GM12878 (cell line): Measurements from ENCODE around the gene PPP1R13B. TPM values are rescaled to one million over a fixed set of nuclear protein-coding genes. Genes with fewer than 3 reads are reported as not detected.

Experiments
- BMI1 ChIP-seq: fragments of 450-650 bp; IDR thresholded peaks from 2 replicates; pipeline ENCODE4 v1.6.1; 2016; ENCODE audit warnings: mild to moderate bottlenecking, moderate library complexity, borderline replicate concordance
- CBX5 ChIP-seq: sonication (generic); IDR thresholded peaks from 2 replicates; pipeline ENCODE4 v1.6.1; 2016; ENCODE audit warnings: low read depth, moderate library complexity, mild to moderate bottlenecking, inconsistent platforms
- CEBPB ChIP-seq, 2 experiments: fragments of 150-350 bp in 1 of 2; IDR thresholded peaks; 2 replicates each; pipeline ENCODE4 v1.6.1; 2012 to 2014; ENCODE audit warnings: low read depth in 2 of 2, low read length in 2 of 2, borderline replicate concordance in 1 of 2, inconsistent platforms in 1 of 2
- CEBPZ ChIP-seq: fragments of 150-350 bp; IDR thresholded peaks from 2 replicates; pipeline ENCODE4 v1.6.1; 2016; ENCODE audit warnings: low read depth, low read length
- DPF2 ChIP-seq: fragments of 450-650 bp; IDR thresholded peaks from 2 replicates; pipeline ENCODE4 v1.6.1; 2017; ENCODE audit warnings: mild to moderate bottlenecking
- ETV6 ChIP-seq, 2 experiments: fragments of 450-650 bp in 1 of 2; IDR thresholded peaks in 1 of 2; conservative IDR thresholded peaks in 1 of 2; 2 replicates each; pipeline ENCODE4 v1.6.1; 2014; ENCODE audit warnings: antibody characterized with exemption in 1 of 2, borderline replicate concordance in 1 of 2, low read depth in 1 of 2, mild to moderate bottlenecking in 1 of 2, moderate library complexity in 1 of 2
- FOS ChIP-seq: IDR thresholded peaks from 3 replicates; pipeline ENCODE4 v1.6.1; 2011; ENCODE audit warnings: borderline replicate concordance; ENCODE audit not compliant: insufficient read length; ENCODE audit errors: extremely low read depth
- GATAD2B ChIP-seq: fragments of 450-650 bp; conservative IDR thresholded peaks from 2 replicates; pipeline ENCODE4 v1.6.1; 2017; ENCODE audit warnings: low read depth, mild to moderate bottlenecking, moderate library complexity
- HSF1 ChIP-seq: fragments of 150-350 bp; IDR thresholded peaks from 2 replicates; pipeline ENCODE4 v1.6.1; 2014; ENCODE audit warnings: mild to moderate bottlenecking, low read depth, low read length
- JUNB ChIP-seq: IDR thresholded peaks from 2 replicates; pipeline ENCODE4 v1.6.1; 2016; ENCODE audit warnings: antibody characterized with exemption, mild to moderate bottlenecking
- MEF2A ChIP-seq: IDR thresholded peaks from 2 replicates; pipeline ENCODE4 v1.6.1; 2011; ENCODE audit warnings: low read depth, mild to moderate bottlenecking, low read length, moderate library complexity; ENCODE audit not compliant: insufficient read depth
- NFIC ChIP-seq: IDR thresholded peaks from 2 replicates; pipeline ENCODE4 v1.6.1; 2012; ENCODE audit warnings: low read depth, mild to moderate bottlenecking, inconsistent platforms, low read length, moderate library complexity
- NFYA ChIP-seq: IDR thresholded peaks from 2 replicates; pipeline ENCODE4 v1.6.1; 2011; ENCODE audit warnings: low read depth, mild to moderate bottlenecking, low read length, improper control_type of control experiment, borderline replicate concordance
- NRF1 ChIP-seq: conservative IDR thresholded peaks from 2 replicates; pipeline ENCODE4 v1.6.1; 2011; ENCODE audit warnings: mild to moderate bottlenecking, low read depth, low read length, improper control_type of control experiment
- POLR2AphosphoS2 ChIP-seq: IDR thresholded peaks from 2 replicates; pipeline ENCODE4 v1.6.1; 2011; ENCODE audit warnings: low read depth, mild to moderate bottlenecking, low read length, improper control_type of control experiment, moderate library complexity
- RUNX3 ChIP-seq: IDR thresholded peaks from 2 replicates; pipeline ENCODE4 v1.6.1; 2012; ENCODE audit warnings: low read length, inconsistent platforms
- SMARCA5 ChIP-seq: fragments of 450-650 bp; IDR thresholded peaks from 2 replicates; pipeline ENCODE4 v1.6.1; 2017; ENCODE audit warnings: mild to moderate bottlenecking
- SMC3 ChIP-seq: IDR thresholded peaks from 2 replicates; pipeline ENCODE4 v1.6.1; 2011; ENCODE audit warnings: low read length, improper control_type of control experiment, borderline replicate concordance
- SPI1 ChIP-seq: IDR thresholded peaks from 2 replicates; pipeline ENCODE4 v1.6.1; 2011; ENCODE audit warnings: low read depth, mild to moderate bottlenecking, low read length, moderate library complexity, borderline replicate concordance; ENCODE audit not compliant: insufficient read depth
- SREBF2 ChIP-seq: IDR thresholded peaks from 2 replicates; pipeline ENCODE4 v1.6.1; 2012; ENCODE audit warnings: mild to moderate bottlenecking, low read length
- TBL1XR1 ChIP-seq: IDR thresholded peaks from 2 replicates; pipeline ENCODE4 v1.6.1; 2012; ENCODE audit warnings: low read depth, low read length, improper control_type of control experiment
- USF2 ChIP-seq: IDR thresholded peaks from 2 replicates; pipeline ENCODE4 v1.6.1; 2011; ENCODE audit warnings: low read depth, low read length, improper control_type of control experiment, borderline replicate concordance
- ZNF217 ChIP-seq: fragments of 450-650 bp; IDR thresholded peaks from 2 replicates; pipeline ENCODE4 v1.6.1; 2017; ENCODE audit warnings: antibody characterized with exemption, mild to moderate bottlenecking
- ZNF622 ChIP-seq: fragments of 450-650 bp; IDR thresholded peaks from 2 replicates; pipeline ENCODE4 v1.6.1; 2017; ENCODE audit warnings: mild to moderate bottlenecking, inconsistent platforms
- ZZZ3 ChIP-seq: IDR thresholded peaks from 2 replicates; pipeline ENCODE4 v1.6.1; 2011; ENCODE audit warnings: low read depth; ENCODE audit not compliant: control insufficient read depth, insufficient read length
- polyA plus RNA-seq, 11 experiments: library from polyadenylated mRNA; depleted of rRNA in 4 of 11; unstranded in 6 of 11; stranded (reverse) in 5 of 11; fragments of >200 nt; fragmentation: Nextera tagmentation in 4 of 11; fragmentation: Illumina TruSeq in 1 of 11; extraction: Ambion mirVana in 4 of 11; extraction: Trizol in 1 of 11; gene quantifications; 1 replicate in 1 of 11; 2 replicates in 10 of 11; pipeline versions ENCODE4 v1.2.1 to v1.2.3, GENCODE V29; 2011 to 2016; ENCODE audit warnings: inconsistent platforms in 2 of 11, missing spikeins in 2 of 11, low read depth in 1 of 11
- total RNA-seq, 4 experiments: library from RNA; depleted of rRNA in 3 of 4; stranded (reverse); fragments of >200 nt in 3 of 4; fragmentation: Illumina TruSeq in 1 of 4; extraction: Trizol in 1 of 4; gene quantifications; 2 replicates each; pipeline versions ENCODE4 v1.2.1 to v1.2.3, GENCODE V29; 2013 to 2021

PPP1R13B gene
- total and polyA plus RNA-seq, 10 of the 15 experiments (the other 5 are each of a cell fraction or from before 2014, with no cell fraction given): 0.16 to 8.1 (median 3.2) TPM

- TF ChIP-seq CEBPZ (peak; percentile 93), NFIC (no peak), TBL1XR1 (no peak), SREBF2 (no peak), ZNF217 (0 out of 2 replicates have a peak, but pooled peaks have one; percentile 38), BMI1 (no peak), JUNB (no peak), CBX5 (no peak), POLR2AphosphoS2 (no peak), ZNF622 (no peak), SMC3 (no peak), USF2 (peak; percentile 46; the same call in 1 of the 2 replicates), CEBPB (IDR thresholded peaks at IDR 0.05; ENCODE audit: borderline replicate concordance in 1 of 2, low read depth in 2 of 2, low read length in 2 of 2) (no peak), MEF2A (no peak), ZZZ3 (no peak), RUNX3 (no peak), GATAD2B (peak; percentile 63), FOS (peak; percentile 96), DPF2 (peak; percentile 96), NRF1 (no peak; the same call in 1 of the 2 replicates), SPI1 (0 out of 2 replicates have a peak, but pooled peaks have one; percentile 18), SMARCA5 (peak; percentile 62; the same call in 1 of the 2 replicates), ETV6 (conservative IDR thresholded peaks at IDR 0.05 in 1 of 2, IDR thresholded peaks at IDR 0.05 in 1 of 2; ENCODE audit: borderline replicate concordance in 1 of 2, low read depth in 1 of 2) (no peak), NFYA (peak; percentile 79), HSF1 (no peak)
Measured at GRCh38 chr14:103715052-103716000, 132.0 kb downstream of the PPP1R13B start, which contains the start of the genes XRCC3 and ZFYVE21 (continued).
